Stimulated activated CD8-positive, alpha-beta memory T cell treated with anti-CD3 and anti-CD28 coated beads, Interleukin-7, amount 100 ng/mL, for 48 hours (primary cell): Measurements from ENCODE around the gene MCM3.

ENCODE experiments used
- DNase-seq, 2 donors: peaks; one replicate each; pipeline ENCODE4 v3.0.0-alpha.2; 2020; ENCODE audit warnings: low read depth in 1 of 2; ENCODE audit errors: extremely low read depth in 1 of 2

The MCM3 gene

GRCh38 chr6:52284460-52285176, at the start of gene MCM3:
Gene MCM3, minus strand, starts transcription at chr6:52284742. Its CDS starts 68 bp downstream, at chr6:52284674.
- peak; percentile 93 to 96 for DNase-seq

- no peak for DNase-seq
These were observed 49.3 kb upstream of the MCM3 start for GRCh38 chr6:52333840-52334200.

GRCh38 chr6:52331793-52332457, 47.4 kb upstream of the MCM3 start:
- DNase-seq: no peak

GRCh38 chr6:52330470-52330869, 45.9 kb upstream of the MCM3 start:
- no peak for DNase-seq

GRCh38 chr6:52328729-52329128, 44.2 kb upstream of the MCM3 start:
- no peak for DNase-seq

GRCh38 chr6:52328303-52328662, 43.7 kb upstream of the MCM3 start:
- no peak for DNase-seq

GRCh38 chr6:52326540-52327364, 42.2 kb upstream of the MCM3 start:
- DNase-seq: no peak

GRCh38 chr6:52325695-52326471, 41.3 kb upstream of the MCM3 start:
- DNase-seq: no peak

GRCh38 chr6:52324189-52324588, 39.6 kb upstream of the MCM3 start:
- no peak for DNase-seq

GRCh38 chr6:52317841-52318581, 33.5 kb upstream of the MCM3 start:
- no peak for DNase-seq

GRCh38 chr6:52317211-52317610, 32.7 kb upstream of the MCM3 start:
- DNase-seq: no peak

- DNase-seq: no peak
These were observed 30.2 kb upstream of the MCM3 start for GRCh38 chr6:52314752-52315151.

GRCh38 chr6:52312461-52312860, 27.9 kb upstream of the MCM3 start:
- DNase-seq: no peak

- no peak for DNase-seq
These were observed 26.4 kb upstream of the MCM3 start for GRCh38 chr6:52310932-52311331.

- DNase-seq: no peak
These were observed 23.4 kb upstream of the MCM3 start for GRCh38 chr6:52307900-52308372.

GRCh38 chr6:52306972-52307870, 22.7 kb upstream of the MCM3 start:
- no peak for DNase-seq

- no peak for DNase-seq
These were observed 21.6 kb upstream of the MCM3 start for GRCh38 chr6:52305948-52306767.

- DNase-seq: no peak
These were observed 20.9 kb upstream of the MCM3 start for GRCh38 chr6:52305411-52305810.
